Trophoblast cell (in vitro differentiated cells and primary cell): ENCODE measurements around the gene ARID5A.

Experiments
- DNase-seq, 2 donors: peaks; one replicate each; pipeline ENCODE4 v3.0.0-alpha.2; 2016
- H2AFZ ChIP-seq: 2 replicates; pipeline ENCODE4 v1.6.1; 2013; ENCODE audit warnings: low read length, moderate library complexity, mild to moderate bottlenecking; ENCODE audit not compliant: insufficient read depth, poor library complexity
- H2AK5ac ChIP-seq: 2 replicates; pipeline ENCODE4 v1.6.1; 2013; ENCODE audit warnings: mild to moderate bottlenecking, low read length
- H2BK120ac ChIP-seq: 2 replicates; pipeline ENCODE4 v1.6.1; 2013; ENCODE audit warnings: low read length, mild to moderate bottlenecking, moderate library complexity; ENCODE audit not compliant: insufficient read depth, poor library complexity
- H2BK12ac ChIP-seq: 2 replicates; pipeline ENCODE4 v1.6.1; 2013; ENCODE audit warnings: mild to moderate bottlenecking, low read length, moderate library complexity
- H2BK5ac ChIP-seq: 2 replicates; pipeline ENCODE4 v1.6.1; 2013; ENCODE audit warnings: low read length, low read depth, moderate library complexity, mild to moderate bottlenecking; ENCODE audit not compliant: poor library complexity
- H3K14ac ChIP-seq: 2 replicates; pipeline ENCODE4 v1.6.1; 2013; ENCODE audit warnings: mild to moderate bottlenecking, low read length
- H3K18ac ChIP-seq: 2 replicates; pipeline ENCODE4 v1.6.1; 2013; ENCODE audit warnings: mild to moderate bottlenecking, low read length
- H3K23ac ChIP-seq: 2 replicates; pipeline ENCODE4 v1.6.1; 2013; ENCODE audit warnings: low read length
- H3K27ac ChIP-seq: 2 replicates; pipeline ENCODE4 v1.5.1; 2013; ENCODE audit warnings: low read depth, mild to moderate bottlenecking, inconsistent platforms, low read length, moderate library complexity
- H3K27me3 ChIP-seq: 2 replicates; pipeline ENCODE4 v1.6.1; 2013; ENCODE audit warnings: inconsistent platforms, mild to moderate bottlenecking, low read length, moderate library complexity; ENCODE audit not compliant: insufficient read depth
- H3K36me3 ChIP-seq, 2 experiments: 1 replicate in 1 of 2; 2 replicates in 1 of 2; pipeline ENCODE4 v1.6.1; 2013; ENCODE audit warnings: low read length in 2 of 2, mild to moderate bottlenecking in 2 of 2, moderate library complexity in 1 of 2; ENCODE audit not compliant: insufficient read depth in 2 of 2, control insufficient read depth in 1 of 2
- H3K4ac ChIP-seq: 2 replicates; pipeline ENCODE4 v1.6.1; 2013; ENCODE audit warnings: low read depth, mild to moderate bottlenecking, low read length, moderate library complexity
- H3K4me1 ChIP-seq, 2 experiments: 1 replicate in 1 of 2; 2 replicates in 1 of 2; pipeline ENCODE4 v1.6.1; 2013; ENCODE audit warnings: low read length in 2 of 2, mild to moderate bottlenecking in 2 of 2, moderate library complexity in 1 of 2; ENCODE audit not compliant: insufficient read depth in 2 of 2, control insufficient read depth in 1 of 2
- H3K4me2 ChIP-seq: 2 replicates; pipeline ENCODE4 v1.6.1; 2013; ENCODE audit warnings: inconsistent platforms, mild to moderate bottlenecking, low read length, moderate library complexity
- H3K4me3 ChIP-seq: 2 replicates; pipeline ENCODE4 v1.5.1; 2013; ENCODE audit warnings: mild to moderate bottlenecking, low read depth, low read length, inconsistent platforms
- H3K79me1 ChIP-seq: one replicate; pipeline ENCODE4 v1.6.1; 2013; ENCODE audit warnings: low read length
- H3K79me2 ChIP-seq: 2 replicates; pipeline ENCODE4 v1.6.1; 2013; ENCODE audit warnings: low read length, mild to moderate bottlenecking; ENCODE audit not compliant: control insufficient read depth, insufficient read depth, poor library complexity
- H3K9ac ChIP-seq: 2 replicates; pipeline ENCODE4 v1.6.1; 2013; ENCODE audit warnings: mild to moderate bottlenecking, low read length
- H3K9me3 ChIP-seq: 2 replicates; pipeline ENCODE4 v1.6.1; 2013; ENCODE audit warnings: low read depth, mild to moderate bottlenecking, control low read depth, inconsistent platforms, low read length; ENCODE audit not compliant: insufficient read depth
- H4K12ac ChIP-seq: 2 replicates; pipeline ENCODE4 v1.6.1; 2013; ENCODE audit warnings: low read depth, mild to moderate bottlenecking, low read length, moderate library complexity
- H4K8ac ChIP-seq: 2 replicates; pipeline ENCODE4 v1.6.1; 2013; ENCODE audit warnings: low read depth, mild to moderate bottlenecking, low read length, moderate library complexity
- H4K91ac ChIP-seq: one replicate; pipeline ENCODE4 v1.6.1; 2013; ENCODE audit warnings: low read depth, mild to moderate bottlenecking, low read length, moderate library complexity
- WGBS: extraction: QIAGEN DNeasy Blood & Tissue Kit; methylation state at CpG from one replicate; pipeline ENCODE4 v1.1.7; 2013; ENCODE audit warnings: missing lambda C conversion rate; ENCODE audit not compliant: insufficient read length, insufficient coverage; ENCODE audit errors: extremely low coverage; 5-methylcytosine and 5-hydroxymethylcytosine counted together

Gene ARID5A

DNA sequence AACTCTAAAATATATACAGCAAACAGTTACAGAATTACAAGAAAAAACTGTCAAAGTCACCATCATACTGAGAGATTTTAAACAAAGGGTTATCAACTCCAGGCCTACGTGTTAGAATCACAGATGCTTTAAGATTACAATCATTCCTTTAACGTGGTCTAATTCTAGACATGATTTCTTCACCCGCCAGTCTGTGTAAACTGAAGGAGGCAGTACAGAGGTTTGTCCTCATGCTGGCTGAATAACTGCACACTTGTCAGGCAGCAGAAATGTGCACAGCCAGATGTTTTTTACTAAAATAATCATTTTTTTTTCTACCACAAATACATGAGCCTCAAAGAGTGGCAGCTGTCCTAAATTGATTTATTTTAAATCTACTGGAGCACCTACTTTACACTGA is 15.9 kb upstream of the ARID5A start:
- no peak overlapping the region for H3K27ac ChIP-seq
- no peak overlapping the region for H4K91ac ChIP-seq
- no CpG with 5 or more reads among the region's 3 CpGs for WGBS

DNA sequence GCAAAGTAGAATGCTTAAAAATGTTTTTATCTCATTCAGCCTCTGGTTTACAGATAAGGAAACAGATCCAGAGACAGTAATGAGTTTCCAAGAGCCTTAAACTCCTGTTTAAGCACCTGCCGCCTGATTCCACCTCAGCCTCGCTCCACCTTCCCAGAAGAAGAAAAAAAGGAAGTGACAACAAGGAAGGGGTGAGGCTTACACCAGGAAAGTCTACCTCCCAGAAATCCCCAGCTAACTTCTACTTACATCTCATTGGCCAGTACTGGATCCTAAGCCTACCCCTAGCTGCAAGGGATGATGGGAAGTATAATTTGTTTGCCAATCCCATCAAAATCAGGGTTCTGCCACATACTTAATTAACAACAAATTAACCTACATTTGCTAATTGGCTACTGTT is 15.3 kb upstream of the ARID5A start:
- Histone ChIP-seq H4K12ac (no peak overlapping the region), H2AK5ac (no peak overlapping the region), H3K27ac (no peak overlapping the region), H3K79me2 (no peaks in the 10 kb centered on the region), H3K4me2 (no peak overlapping the region), H3K14ac (no peak overlapping the region), H3K4me1 (no peaks in the 10 kb centered on the region), H2AFZ (no peak overlapping the region), H3K4ac (no peak overlapping the region), H3K9me3 (no peaks in the 10 kb centered on the region), H3K4me3 (no peak overlapping the region), H3K9ac (no peak overlapping the region), H2BK12ac (no peak overlapping the region), H3K27me3 (no peaks in the 10 kb centered on the region), H2BK120ac (no peak overlapping the region), H3K36me3 (no peaks in the 10 kb centered on the region), H3K18ac (no peak overlapping the region), H4K8ac (no peak overlapping the region), H3K23ac (no peak overlapping the region), H2BK5ac (no peak overlapping the region), H3K79me1 (no peaks in the 10 kb centered on the region), H4K91ac (no peak overlapping the region)
- WGBS: no CpG with 5 or more reads among the region's 2 CpGs
- peak in 1 of 2 donors; percentile 37 for DNase-seq

More for the DNA sequence above, 15.9 kb upstream of the ARID5A start:
- Histone ChIP-seq H3K4me1 (no peaks in the 10 kb centered on the region), H3K79me2 (no peaks in the 10 kb centered on the region), H3K14ac (no peak overlapping the region), H2BK12ac (no peak overlapping the region), H3K4ac (no peak overlapping the region), H3K9ac (no peak overlapping the region), H3K36me3 (no peaks in the 10 kb centered on the region), H3K4me3 (no peak overlapping the region), H4K12ac (no peak overlapping the region), H2AFZ (no peak overlapping the region), H2AK5ac (no peak overlapping the region), H3K18ac (no peak overlapping the region), H3K79me1 (no peaks in the 10 kb centered on the region), H2BK120ac (no peak overlapping the region), H3K9me3 (no peaks in the 10 kb centered on the region), H3K4me2 (no peak overlapping the region), H3K23ac (no peak overlapping the region), H4K8ac (no peak overlapping the region), H2BK5ac (no peak overlapping the region), H3K27me3 (no peaks in the 10 kb centered on the region)
- peak; percentile 70 to 89 for DNase-seq

DNA sequence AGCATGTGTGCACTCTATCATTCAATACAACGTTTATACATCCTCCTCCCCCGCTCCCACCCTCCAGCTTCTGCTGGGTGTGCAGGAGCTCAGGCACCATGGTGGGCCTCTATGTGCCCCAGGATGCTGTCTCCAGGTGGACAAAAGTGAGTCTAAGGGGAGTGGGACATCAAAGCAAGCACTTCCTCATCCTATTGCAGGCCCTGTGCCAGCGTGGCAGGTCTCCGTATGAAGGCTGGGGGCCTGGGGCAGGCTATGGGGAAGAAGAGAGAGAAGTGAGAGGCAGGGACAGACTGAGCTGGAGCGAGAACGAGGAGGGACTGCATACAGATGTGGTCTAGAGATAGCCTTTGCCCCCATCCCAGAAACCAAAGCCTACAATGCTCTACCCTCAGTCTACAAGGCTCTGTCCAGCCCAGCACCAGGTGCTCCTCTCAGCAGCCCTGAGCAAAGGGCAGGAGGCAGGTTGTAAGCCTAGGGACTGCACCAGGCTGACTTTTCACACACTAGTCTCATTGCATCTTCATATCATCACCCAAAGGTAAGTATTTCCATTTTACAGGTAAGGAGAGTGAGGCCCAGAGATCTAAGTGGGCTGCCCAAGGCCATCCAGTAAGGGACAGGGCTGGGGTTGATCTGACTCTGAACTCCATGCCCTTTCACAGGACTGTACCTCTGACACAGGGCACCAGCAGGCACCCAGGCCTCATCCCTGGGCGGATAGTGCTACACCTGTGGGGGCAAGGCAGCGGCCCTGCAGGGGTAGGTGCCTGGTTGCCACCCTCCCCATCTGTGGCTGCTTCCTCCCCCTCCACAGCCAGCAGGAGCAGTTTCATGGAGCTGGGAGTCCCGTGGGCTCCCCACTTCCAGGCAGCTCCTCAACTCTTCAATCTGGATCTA is 14.0 kb upstream of the ARID5A start:
- no peak overlapping the region for H3K4ac ChIP-seq
- no peak overlapping the region for H3K27ac ChIP-seq
- H3K4me1 ChIP-seq: no peaks in the 10 kb centered on the region
- H2BK5ac ChIP-seq: no peak overlapping the region
- no peak overlapping the region for H4K12ac ChIP-seq
- H2AK5ac ChIP-seq: no peak overlapping the region
- H3K9me3 ChIP-seq: peaks cover 2% of the 10 kb centered on the region
- H3K4me2 ChIP-seq: no peak overlapping the region
- H3K4me3 ChIP-seq: no peak overlapping the region
- no peak overlapping the region for H2AFZ ChIP-seq
- no peaks in the 10 kb centered on the region for H3K36me3 ChIP-seq
- no peak overlapping the region for H3K9ac ChIP-seq
- peak; percentile 78 to 86 for DNase-seq
- no peak overlapping the region for H3K14ac ChIP-seq
- no peaks in the 10 kb centered on the region for H3K79me2 ChIP-seq
- H4K91ac ChIP-seq: no peak overlapping the region
- H3K23ac ChIP-seq: no peak overlapping the region
- no peaks in the 10 kb centered on the region for H3K79me1 ChIP-seq
- no peak overlapping the region for H3K18ac ChIP-seq
- H2BK120ac ChIP-seq: no peak overlapping the region
- no peak overlapping the region for H2BK12ac ChIP-seq
- WGBS: no CpG with 5 or more reads among the region's 9 CpGs
- H4K8ac ChIP-seq: no peak overlapping the region
- H3K27me3 ChIP-seq: peaks cover 8% of the 10 kb centered on the region

DNA sequence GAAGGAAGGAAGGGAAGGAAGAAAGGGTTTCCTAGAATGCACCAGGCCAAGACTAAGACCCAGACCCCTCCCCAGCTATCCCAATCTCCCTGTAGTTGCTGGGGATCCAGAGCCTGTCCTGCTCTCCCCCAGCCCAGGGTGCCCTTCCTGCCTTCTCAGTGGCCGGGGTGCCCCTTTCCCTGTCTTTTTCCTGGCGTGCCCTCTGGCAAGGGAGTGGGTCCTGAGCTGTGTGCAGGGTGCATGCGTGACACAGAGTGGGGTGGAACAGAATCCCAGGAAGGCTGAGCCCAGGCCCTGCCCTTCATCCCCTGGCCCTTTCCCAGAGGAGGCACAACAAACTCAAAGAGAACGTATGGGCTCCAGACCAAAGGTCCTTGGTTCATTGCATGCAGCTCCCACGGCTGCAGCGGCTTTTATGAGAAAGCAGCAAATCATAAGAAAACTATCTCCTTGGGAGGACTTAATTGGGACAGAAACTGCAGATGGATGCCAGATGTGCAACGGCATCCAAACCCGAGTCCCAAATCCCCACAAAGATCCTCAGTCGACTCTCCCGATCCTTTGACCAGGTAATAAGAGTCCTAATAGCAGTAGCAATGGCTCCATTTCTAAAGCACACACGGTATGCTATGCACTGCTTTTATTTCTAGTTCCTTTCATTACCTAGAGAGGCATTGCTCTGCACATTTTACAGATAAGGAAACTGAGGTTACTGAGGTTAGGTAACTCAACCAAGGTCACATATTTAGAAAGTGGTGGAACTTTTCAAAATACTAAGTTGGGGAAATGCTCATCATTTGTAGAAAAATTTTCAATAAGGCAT is 12.7 kb upstream of the ARID5A start:
- H2BK120ac ChIP-seq: no peak overlapping the region
- H3K4me2 ChIP-seq: no peak overlapping the region
- no peaks in the 10 kb centered on the region for H3K4me1 ChIP-seq
- no peak overlapping the region for H4K91ac ChIP-seq
- H3K79me1 ChIP-seq: no peaks in the 10 kb centered on the region
- DNase-seq: peak; percentile 20 to 41
- H3K18ac ChIP-seq: no peak overlapping the region
- no peak overlapping the region for H2AFZ ChIP-seq
- peaks cover 17% of the 10 kb centered on the region for H3K27me3 ChIP-seq
- no peak overlapping the region for H3K4me3 ChIP-seq
- no peaks in the 10 kb centered on the region for H3K36me3 ChIP-seq
- WGBS: no CpG with 5 or more reads among the region's 11 CpGs
- no peak overlapping the region for H4K8ac ChIP-seq
- H2BK12ac ChIP-seq: no peak overlapping the region
- H4K12ac ChIP-seq: no peak overlapping the region
- no peaks in the 10 kb centered on the region for H3K79me2 ChIP-seq
- H3K9ac ChIP-seq: no peak overlapping the region
- H3K27ac ChIP-seq: no peak overlapping the region
- H3K23ac ChIP-seq: peak overlapping the region; percentile 47
- no peak overlapping the region for H3K14ac ChIP-seq
- no peak overlapping the region for H2AK5ac ChIP-seq
- H3K4ac ChIP-seq: no peak overlapping the region
- peaks cover 2% of the 10 kb centered on the region for H3K9me3 ChIP-seq
- no peak overlapping the region for H2BK5ac ChIP-seq
